H1 (cell line): Measurements from ENCODE around the gene CTAG2.

Experiments
- EZH2 ChIP-seq: fragments of 200-600 bp; sonication (generic); IDR thresholded peaks from 2 replicates; pipeline ENCODE4 v1.7.1; 2012; ENCODE audit warnings: low read depth, mild to moderate bottlenecking, moderate library complexity, low read length, inconsistent platforms; ENCODE audit not compliant: severe bottlenecking
- GABPA ChIP-seq: IDR thresholded peaks from 2 replicates; pipeline ENCODE4 v1.6.1; 2011; ENCODE audit warnings: mild to moderate bottlenecking, low read length, moderate library complexity, borderline replicate concordance; ENCODE audit not compliant: insufficient read depth
- HDAC6 ChIP-seq: IDR thresholded peaks from one replicate; pipeline ENCODE4 v1.7.1; 2012; ENCODE audit warnings: low read depth, mild to moderate bottlenecking, inconsistent platforms, low read length, moderate library complexity
- MAFK ChIP-seq: IDR thresholded peaks from 2 replicates; pipeline ENCODE4 v1.6.1; 2012; ENCODE audit warnings: low read depth, mild to moderate bottlenecking, improper control_type of control experiment, low read length
- PHF8 ChIP-seq: fragments of 200-600 bp; sonication (generic); conservative IDR thresholded peaks from 2 replicates; pipeline ENCODE4 v1.7.1; 2012; ENCODE audit warnings: low read depth, mild to moderate bottlenecking, inconsistent platforms, low read length, moderate library complexity
- POLR2A ChIP-seq, 2 experiments: IDR thresholded peaks; 1 replicate in 1 of 2; 2 replicates in 1 of 2; pipeline ENCODE4 v1.6.1; 2011; ENCODE audit warnings: low read depth in 2 of 2, low read length in 2 of 2, mild to moderate bottlenecking in 2 of 2; ENCODE audit errors: control extremely low read depth in 1 of 2
- POLR2AphosphoS5 ChIP-seq: IDR thresholded peaks from 2 replicates; pipeline ENCODE4 v1.6.1; 2011; ENCODE audit warnings: low read depth, low read length
- RFX5 ChIP-seq: IDR thresholded peaks from 2 replicates; pipeline ENCODE4 v1.6.1; 2011; ENCODE audit warnings: low read depth, low read length, improper control_type of control experiment, borderline replicate concordance
- TAF7 ChIP-seq: optimal IDR thresholded peaks from 2 replicates; pipeline ENCODE3; 2011; ENCODE audit warnings: low read depth, mild to moderate bottlenecking, inconsistent platforms, low read length, moderate library complexity, borderline replicate concordance
- TBP ChIP-seq: IDR thresholded peaks from 2 replicates; pipeline ENCODE4 v1.6.1; 2011; ENCODE audit warnings: low read depth, low read length, improper control_type of control experiment
- TCF12 ChIP-seq: IDR thresholded peaks from 2 replicates; pipeline ENCODE4 v1.6.1; 2011; ENCODE audit warnings: low read depth, mild to moderate bottlenecking, low read length
- YY1 ChIP-seq: IDR thresholded peaks from 2 replicates; pipeline ENCODE4 v1.6.1; 2011; ENCODE audit warnings: low read depth, mild to moderate bottlenecking, low read length
- TF ChIP-seq, protein P1 (sequence below), 3 experiments: IDR thresholded peaks; 1 replicate in 2 of 3; 2 replicates in 1 of 3; pipeline versions ENCODE4 v1.5.1 to v1.6.1; 2011; ENCODE audit warnings: low read length in 3 of 3, mild to moderate bottlenecking in 3 of 3, inconsistent platforms in 2 of 3, low read depth in 1 of 3, moderate library complexity in 1 of 3; ENCODE audit not compliant: insufficient read depth in 1 of 3; ENCODE audit errors: control extremely low read depth in 1 of 3
- TF ChIP-seq, protein P2 (sequence below): IDR thresholded peaks from 2 replicates; pipeline ENCODE4 v1.6.1; 2012; ENCODE audit warnings: low read length, inconsistent platforms

DNA sequence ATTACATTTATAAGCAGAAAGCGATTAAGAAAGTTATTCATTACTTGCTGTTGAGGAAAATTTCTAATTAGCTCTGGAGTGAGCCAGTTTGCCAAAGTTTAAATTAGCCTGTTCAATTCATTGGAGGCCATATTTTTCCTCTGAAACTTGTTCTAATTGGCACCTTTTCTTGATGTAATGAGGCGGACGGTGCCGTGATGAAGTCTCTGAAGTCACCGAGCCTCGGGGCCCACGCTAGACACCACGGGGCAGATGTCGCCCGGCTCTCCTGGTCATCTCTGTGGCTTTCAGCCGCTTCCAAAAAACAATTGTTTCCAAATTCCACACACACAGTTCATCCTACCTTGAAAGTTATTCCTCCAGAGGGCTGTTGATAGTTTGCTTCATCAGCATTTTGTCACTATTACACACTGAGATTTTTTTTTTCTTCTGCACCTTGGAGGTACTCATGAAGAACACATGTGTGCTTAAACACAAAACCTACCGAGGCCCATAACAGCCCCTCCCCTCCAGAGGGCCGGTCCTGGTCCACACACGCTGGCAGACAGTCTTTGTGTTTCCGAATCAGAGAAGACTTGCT lies 3.9 kb upstream of the CTAG2 start:
- TF ChIP-seq TBP: no peak
- TF ChIP-seq TCF12: no peak
- TF ChIP-seq, protein P1, sequence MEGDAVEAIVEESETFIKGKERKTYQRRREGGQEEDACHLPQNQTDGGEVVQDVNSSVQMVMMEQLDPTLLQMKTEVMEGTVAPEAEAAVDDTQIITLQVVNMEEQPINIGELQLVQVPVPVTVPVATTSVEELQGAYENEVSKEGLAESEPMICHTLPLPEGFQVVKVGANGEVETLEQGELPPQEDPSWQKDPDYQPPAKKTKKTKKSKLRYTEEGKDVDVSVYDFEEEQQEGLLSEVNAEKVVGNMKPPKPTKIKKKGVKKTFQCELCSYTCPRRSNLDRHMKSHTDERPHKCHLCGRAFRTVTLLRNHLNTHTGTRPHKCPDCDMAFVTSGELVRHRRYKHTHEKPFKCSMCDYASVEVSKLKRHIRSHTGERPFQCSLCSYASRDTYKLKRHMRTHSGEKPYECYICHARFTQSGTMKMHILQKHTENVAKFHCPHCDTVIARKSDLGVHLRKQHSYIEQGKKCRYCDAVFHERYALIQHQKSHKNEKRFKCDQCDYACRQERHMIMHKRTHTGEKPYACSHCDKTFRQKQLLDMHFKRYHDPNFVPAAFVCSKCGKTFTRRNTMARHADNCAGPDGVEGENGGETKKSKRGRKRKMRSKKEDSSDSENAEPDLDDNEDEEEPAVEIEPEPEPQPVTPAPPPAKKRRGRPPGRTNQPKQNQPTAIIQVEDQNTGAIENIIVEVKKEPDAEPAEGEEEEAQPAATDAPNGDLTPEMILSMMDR (IDR thresholded peaks at IDR 0.05; ENCODE audit: control extremely low read depth in 1 of 3, insufficient read depth in 1 of 3, low read depth in 1 of 3, low read length in 3 of 3): no peak
- no peak for TF ChIP-seq RFX5
- no peak for TF ChIP-seq POLR2AphosphoS5
- no peak for TF ChIP-seq TAF7
- TF ChIP-seq MAFK: no peak
- TF ChIP-seq POLR2A (IDR thresholded peaks at IDR 0.05; ENCODE audit: control extremely low read depth in 1 of 2, low read depth in 2 of 2, low read length in 2 of 2): no peak
- no peak for TF ChIP-seq YY1
- TF ChIP-seq, protein P2, sequence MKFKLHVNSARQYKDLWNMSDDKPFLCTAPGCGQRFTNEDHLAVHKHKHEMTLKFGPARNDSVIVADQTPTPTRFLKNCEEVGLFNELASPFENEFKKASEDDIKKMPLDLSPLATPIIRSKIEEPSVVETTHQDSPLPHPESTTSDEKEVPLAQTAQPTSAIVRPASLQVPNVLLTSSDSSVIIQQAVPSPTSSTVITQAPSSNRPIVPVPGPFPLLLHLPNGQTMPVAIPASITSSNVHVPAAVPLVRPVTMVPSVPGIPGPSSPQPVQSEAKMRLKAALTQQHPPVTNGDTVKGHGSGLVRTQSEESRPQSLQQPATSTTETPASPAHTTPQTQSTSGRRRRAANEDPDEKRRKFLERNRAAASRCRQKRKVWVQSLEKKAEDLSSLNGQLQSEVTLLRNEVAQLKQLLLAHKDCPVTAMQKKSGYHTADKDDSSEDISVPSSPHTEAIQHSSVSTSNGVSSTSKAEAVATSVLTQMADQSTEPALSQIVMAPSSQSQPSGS: no peak
- no peak for TF ChIP-seq PHF8
- no peak for TF ChIP-seq HDAC6
- TF ChIP-seq EZH2: no peak
- no peak for TF ChIP-seq GABPA
